KMS-11 (cell line): ENCODE results near the gene FAM124B.

Experiments used
- H2AFZ ChIP-seq: fragments of 200-600 bp; sonication (generic); 2 replicates; pipeline ENCODE4 v1.6.1; 2016; ENCODE audit warnings: antibody characterized with exemption, mixed run types, low read depth
- H3K27ac ChIP-seq: fragments of 200-600 bp; sonication (generic); 2 replicates; pipeline ENCODE4 v1.6.1; 2016; ENCODE audit warnings: mild to moderate bottlenecking, mixed run types
- H3K27me3 ChIP-seq: fragments of 200-600 bp; sonication (generic); 2 replicates; pipeline ENCODE4 v1.6.1; 2017; ENCODE audit warnings: mild to moderate bottlenecking, low read depth, mixed run types, moderate library complexity; ENCODE audit not compliant: insufficient read depth
- H3K36me3 ChIP-seq: fragments of 200-600 bp; sonication (generic); 2 replicates; pipeline ENCODE4 v1.6.1; 2017; ENCODE audit warnings: mild to moderate bottlenecking, mixed run types; ENCODE audit not compliant: insufficient read depth
- H3K4me1 ChIP-seq: fragments of 200-600 bp; sonication (generic); 2 replicates; pipeline ENCODE4 v1.6.1; 2016; ENCODE audit warnings: mild to moderate bottlenecking, low read depth, mixed run types; ENCODE audit not compliant: poor library complexity, severe bottlenecking
- H3K4me2 ChIP-seq: fragments of 200-600 bp; sonication (generic); 2 replicates; pipeline ENCODE4 v1.7.0; 2016; ENCODE audit warnings: mild to moderate bottlenecking, mixed run types
- H3K4me3 ChIP-seq: fragments of 200-600 bp; sonication (generic); IDR thresholded peaks from 2 replicates; pipeline ENCODE4 v1.6.1; 2017; ENCODE audit warnings: low read depth, low read length, mixed read lengths; ENCODE audit not compliant: insufficient read depth
- H3K79me2 ChIP-seq: fragments of 200-600 bp; sonication (generic); 2 replicates; pipeline ENCODE4 v1.6.1; 2016; ENCODE audit warnings: low read depth, mixed run types; ENCODE audit not compliant: insufficient read depth
- H3K9ac ChIP-seq: fragments of 200-600 bp; sonication (generic); 2 replicates; pipeline ENCODE4 v1.6.1; 2016; ENCODE audit warnings: mild to moderate bottlenecking, mixed run types
- H4K20me1 ChIP-seq: fragments of 200-600 bp; sonication (generic); 2 replicates; pipeline ENCODE4 v1.6.1; 2016; ENCODE audit warnings: mild to moderate bottlenecking, mixed run types; ENCODE audit not compliant: insufficient read depth
- CTCF ChIP-seq: fragments of 200-600 bp; sonication (generic); conservative IDR thresholded peaks from 2 replicates; pipeline ENCODE4 v1.6.1; 2017; ENCODE audit warnings: low read depth, mild to moderate bottlenecking, antibody characterized with exemption, low read length, moderate library complexity, mixed read lengths

Gene FAM124B

GRCh38 chr2:224429441-224429810 is 27.5 kb upstream of the FAM124B start:
- Histone ChIP-seq H3K36me3 (no peaks in the 10 kb centered on the region), H3K27me3 (no peaks in the 10 kb centered on the region), H3K79me2 (no peaks in the 10 kb centered on the region), H2AFZ (no peak overlapping the region; the same call in 1 of the 2 replicates), H3K27ac (no peak overlapping the region), H3K4me3 (no peak overlapping the region), H3K4me1 (no peaks in the 10 kb centered on the region), H3K9ac (no peak overlapping the region), H3K4me2 (no peak overlapping the region), H4K20me1 (no peaks in the 10 kb centered on the region)
- no peak for TF ChIP-seq CTCF

GRCh38 chr2:224428787-224429440 is 27.0 kb upstream of the FAM124B start:
- no peaks in the 10 kb centered on the region for H3K36me3 ChIP-seq
- no peak for TF ChIP-seq CTCF
- H3K4me3 ChIP-seq = no peak overlapping the region
- no peak overlapping the region for H3K4me2 ChIP-seq
- no peak overlapping the region for H3K27ac ChIP-seq
- no peaks in the 10 kb centered on the region for H3K4me1 ChIP-seq
- no peak overlapping the region for H2AFZ ChIP-seq
- no peak overlapping the region for H3K9ac ChIP-seq
- no peaks in the 10 kb centered on the region for H3K27me3 ChIP-seq
- H3K79me2 ChIP-seq = no peaks in the 10 kb centered on the region
- no peaks in the 10 kb centered on the region for H4K20me1 ChIP-seq

GRCh38 chr2:224427471-224427870 is 25.6 kb upstream of the FAM124B start:
- no peak overlapping the region for H3K4me3 ChIP-seq
- H3K27me3 ChIP-seq = no peaks in the 10 kb centered on the region
- H3K4me1 ChIP-seq = no peaks in the 10 kb centered on the region
- no peaks in the 10 kb centered on the region for H3K79me2 ChIP-seq
- no peaks in the 10 kb centered on the region for H4K20me1 ChIP-seq
- no peak overlapping the region for H3K4me2 ChIP-seq
- no peak for TF ChIP-seq CTCF
- H3K9ac ChIP-seq = no peak overlapping the region
- no peaks in the 10 kb centered on the region for H3K36me3 ChIP-seq
- H2AFZ ChIP-seq = no peak overlapping the region
- no peak overlapping the region for H3K27ac ChIP-seq

- TF ChIP-seq CTCF = no peak
- Histone ChIP-seq H2AFZ (no peak overlapping the region), H3K4me3 (no peak overlapping the region), H3K79me2 (no peaks in the 10 kb centered on the region), H3K4me2 (no peak overlapping the region), H3K27me3 (no peaks in the 10 kb centered on the region), H3K36me3 (no peaks in the 10 kb centered on the region), H3K9ac (no peak overlapping the region), H3K4me1 (no peaks in the 10 kb centered on the region), H3K27ac (no peak overlapping the region), H4K20me1 (no peaks in the 10 kb centered on the region)
Measured at GRCh38 chr2:224426656-224427055, 24.7 kb upstream of the FAM124B start.
